ENCODE measurements around the gene CRY2.

CRY2 gene

DNA sequence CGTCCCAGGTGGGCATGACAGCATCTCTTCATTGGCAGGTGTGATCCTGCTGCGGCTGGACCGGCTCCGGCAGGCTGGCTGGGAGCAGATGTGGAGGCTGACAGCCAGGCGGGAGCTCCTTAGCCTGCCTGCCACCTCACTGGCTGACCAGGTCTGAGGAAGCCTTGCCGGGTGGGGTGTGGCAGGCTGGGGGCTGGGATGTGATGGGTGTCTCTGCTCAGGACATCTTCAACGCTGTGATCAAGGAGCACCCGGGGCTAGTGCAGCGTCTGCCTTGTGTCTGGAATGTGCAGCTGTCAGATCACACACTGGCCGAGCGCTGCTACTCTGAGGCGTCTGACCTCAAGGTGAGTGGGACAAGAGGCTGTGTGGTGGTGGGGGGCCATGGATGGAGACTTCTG lies 78.7 kb downstream of the CRY2 start:
- H3K36me3 ChIP-seq (ENCODE audit: control insufficient read depth, low read depth, low read length), result peaks cover 22% of the 10 kb centered on the region
- H3K9ac ChIP-seq (ENCODE audit: low read length), result no peak overlapping the region
- H3K27me3 ChIP-seq (ENCODE audit: control insufficient read depth, insufficient read depth, low read length), result peaks cover 9% of the 10 kb centered on the region
- H3K9me3 ChIP-seq (ENCODE audit: control insufficient read depth, low read depth, low read length), result no peaks in the 10 kb centered on the region
- peaks cover 5% of the 10 kb centered on the region for H3K4me1 ChIP-seq (ENCODE audit: control insufficient read depth, low read depth, low read length)
- H3K27ac ChIP-seq (ENCODE audit: low read length), result no peak overlapping the region
- no peak overlapping the region for H3K4me3 ChIP-seq (ENCODE audit: low read length)

GRCh38 chr11:45926536-45927331 lies 79.5 kb downstream of the CRY2 start:
- H3K27ac ChIP-seq (ENCODE audit: low read length), result no peak overlapping the region
- H3K36me3 ChIP-seq (ENCODE audit: control insufficient read depth, low read depth, low read length), result peaks cover 22% of the 10 kb centered on the region

GRCh38 chr11:45927332-45927683 lies 80.0 kb downstream of the CRY2 start:
- H3K27ac ChIP-seq (ENCODE audit: low read length), result no peak overlapping the region
- H3K27me3 ChIP-seq (ENCODE audit: control insufficient read depth, insufficient read depth, low read length), result peaks cover 5% of the 10 kb centered on the region
- no peak overlapping the region for H3K9ac ChIP-seq (ENCODE audit: low read length)
- H3K36me3 ChIP-seq (ENCODE audit: control insufficient read depth, low read depth, low read length), result peaks cover 22% of the 10 kb centered on the region
- no peak overlapping the region for H3K4me3 ChIP-seq (ENCODE audit: low read length)
- no peaks in the 10 kb centered on the region for H3K9me3 ChIP-seq (ENCODE audit: control insufficient read depth, low read depth, low read length)
- H3K4me1 ChIP-seq (ENCODE audit: control insufficient read depth, low read depth, low read length), result no peaks in the 10 kb centered on the region

More at GRCh38 chr11:45926536-45927331, 79.5 kb downstream of the CRY2 start:
- Histone ChIP-seq H3K4me3 (ENCODE audit: low read length) (no peak overlapping the region), H3K9me3 (ENCODE audit: control insufficient read depth, low read depth, low read length) (no peaks in the 10 kb centered on the region), H3K4me1 (ENCODE audit: control insufficient read depth, low read depth, low read length) (no peaks in the 10 kb centered on the region), H3K27me3 (ENCODE audit: control insufficient read depth, insufficient read depth, low read length) (peaks cover 5% of the 10 kb centered on the region), H3K9ac (ENCODE audit: low read length) (no peak overlapping the region)

DNA sequence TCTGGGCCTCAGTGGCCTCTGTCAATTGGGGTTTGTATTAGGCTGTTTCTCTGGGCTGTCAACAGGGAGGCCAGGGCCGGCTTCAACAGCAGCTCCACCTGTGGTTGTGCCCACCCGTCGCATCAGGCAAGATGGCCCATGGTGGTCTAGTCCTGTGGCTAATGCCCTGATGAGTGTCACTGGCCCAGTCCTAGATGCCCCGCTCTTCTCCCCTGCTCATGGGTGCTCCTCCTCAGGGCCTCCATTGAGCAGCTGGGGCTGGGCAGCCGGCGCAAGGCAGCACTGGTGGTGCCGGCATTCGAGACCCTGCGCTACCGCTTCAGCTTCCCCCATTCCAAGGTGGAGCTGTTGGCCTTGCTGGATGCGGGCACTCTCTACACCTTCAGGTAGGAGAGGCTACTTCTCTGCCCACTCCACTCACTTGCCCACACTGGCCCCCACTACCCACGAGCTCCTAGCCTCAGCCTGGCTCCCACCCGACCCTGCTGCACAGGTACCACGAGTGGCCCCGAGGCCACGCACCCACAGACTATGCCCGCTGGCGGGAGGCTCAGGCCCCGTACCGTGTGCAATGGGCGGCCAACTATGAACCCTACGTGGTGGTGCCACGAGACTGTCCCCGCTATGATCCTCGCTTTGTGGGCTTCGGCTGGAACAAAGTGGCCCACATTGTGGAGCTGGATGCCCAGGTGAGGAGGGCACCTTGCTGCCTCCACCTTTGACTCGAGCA lies 80.6 kb downstream of the CRY2 start:
- Histone ChIP-seq H3K9ac (ENCODE audit: low read length) (no peak overlapping the region), H3K27me3 (ENCODE audit: control insufficient read depth, insufficient read depth, low read length) (peaks cover 5% of the 10 kb centered on the region), H3K4me3 (ENCODE audit: low read length) (no peak overlapping the region), H3K27ac (ENCODE audit: low read length) (no peak overlapping the region), H3K4me1 (ENCODE audit: control insufficient read depth, low read depth, low read length) (no peaks in the 10 kb centered on the region), H3K36me3 (ENCODE audit: control insufficient read depth, low read depth, low read length) (peaks cover 23% of the 10 kb centered on the region), H3K9me3 (ENCODE audit: control insufficient read depth, low read depth, low read length) (no peaks in the 10 kb centered on the region)

- Histone ChIP-seq H3K27me3 (ENCODE audit: control insufficient read depth, insufficient read depth, low read length) (no peaks in the 10 kb centered on the region), H3K9me3 (ENCODE audit: control insufficient read depth, low read depth, low read length) (no peaks in the 10 kb centered on the region), H3K4me3 (ENCODE audit: low read length) (no peak overlapping the region), H3K36me3 (ENCODE audit: control insufficient read depth, low read depth, low read length) (peaks cover 31% of the 10 kb centered on the region), H3K27ac (ENCODE audit: low read length) (no peak overlapping the region), H3K9ac (ENCODE audit: low read length) (no peak overlapping the region), H3K4me1 (ENCODE audit: control insufficient read depth, low read depth, low read length) (no peaks in the 10 kb centered on the region)
Observed at GRCh38 chr11:45928535-45929215, 81.4 kb downstream of the CRY2 start.

DNA sequence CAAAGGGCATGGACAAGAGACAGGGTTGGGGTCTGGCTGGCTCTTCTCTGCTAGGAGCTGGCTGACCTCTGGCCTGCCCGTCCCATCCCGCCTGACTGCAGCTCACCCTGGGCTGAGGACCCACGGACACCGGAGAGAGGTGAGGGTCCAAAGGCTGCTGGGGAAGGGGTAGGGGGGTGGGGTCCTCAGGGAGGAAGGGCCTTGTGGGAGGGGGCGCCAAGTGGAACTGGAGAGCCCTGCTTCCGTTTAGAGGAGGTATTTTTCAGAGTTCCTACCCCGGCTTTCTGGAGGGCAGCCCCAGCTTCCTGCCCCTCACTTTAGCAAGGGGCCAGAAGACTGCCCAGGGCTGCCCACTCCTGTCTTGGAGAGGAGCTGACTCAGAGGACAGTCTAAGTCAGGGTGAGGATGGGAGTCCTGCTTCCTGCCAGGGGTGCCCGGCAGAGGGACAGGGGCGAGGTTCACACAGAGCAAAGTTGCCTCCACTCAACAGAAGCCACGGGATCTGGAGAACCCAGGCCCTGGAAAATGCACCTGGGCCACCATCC lies 82.3 kb downstream of the CRY2 start:
- Histone ChIP-seq H3K9ac (ENCODE audit: low read length) (no peak overlapping the region), H3K4me3 (ENCODE audit: low read length) (no peak overlapping the region), H3K9me3 (ENCODE audit: control insufficient read depth, low read depth, low read length) (no peaks in the 10 kb centered on the region), H3K4me1 (ENCODE audit: control insufficient read depth, low read depth, low read length) (no peaks in the 10 kb centered on the region), H3K27me3 (ENCODE audit: control insufficient read depth, insufficient read depth, low read length) (no peaks in the 10 kb centered on the region), H3K27ac (ENCODE audit: low read length) (no peak overlapping the region), H3K36me3 (ENCODE audit: control insufficient read depth, low read depth, low read length) (peaks cover 36% of the 10 kb centered on the region)

- Histone ChIP-seq H3K36me3 (ENCODE audit: control insufficient read depth, low read depth, low read length) (peaks cover 38% of the 10 kb centered on the region), H3K9ac (ENCODE audit: low read length) (no peak overlapping the region), H3K9me3 (ENCODE audit: control insufficient read depth, low read depth, low read length) (no peaks in the 10 kb centered on the region), H3K4me1 (ENCODE audit: control insufficient read depth, low read depth, low read length) (no peaks in the 10 kb centered on the region), H3K27ac (ENCODE audit: low read length) (no peak overlapping the region), H3K27me3 (ENCODE audit: control insufficient read depth, insufficient read depth, low read length) (no peaks in the 10 kb centered on the region), H3K4me3 (ENCODE audit: low read length) (no peak overlapping the region)
Observed at GRCh38 chr11:45930031-45930794, 82.9 kb downstream of the CRY2 start.

GRCh38 chr11:45930951-45931570 lies 83.8 kb downstream of the CRY2 start:
- H3K27ac ChIP-seq (ENCODE audit: low read length), result no peak overlapping the region
- H3K36me3 ChIP-seq (ENCODE audit: control insufficient read depth, low read depth, low read length), result peaks cover 46% of the 10 kb centered on the region
- H3K4me1 ChIP-seq (ENCODE audit: control insufficient read depth, low read depth, low read length), result no peaks in the 10 kb centered on the region
- no peaks in the 10 kb centered on the region for H3K27me3 ChIP-seq (ENCODE audit: control insufficient read depth, insufficient read depth, low read length)
- H3K9me3 ChIP-seq (ENCODE audit: control insufficient read depth, low read depth, low read length), result no peaks in the 10 kb centered on the region
- H3K9ac ChIP-seq (ENCODE audit: low read length), result no peak overlapping the region
- H3K4me3 ChIP-seq (ENCODE audit: low read length), result no peak overlapping the region

DNA sequence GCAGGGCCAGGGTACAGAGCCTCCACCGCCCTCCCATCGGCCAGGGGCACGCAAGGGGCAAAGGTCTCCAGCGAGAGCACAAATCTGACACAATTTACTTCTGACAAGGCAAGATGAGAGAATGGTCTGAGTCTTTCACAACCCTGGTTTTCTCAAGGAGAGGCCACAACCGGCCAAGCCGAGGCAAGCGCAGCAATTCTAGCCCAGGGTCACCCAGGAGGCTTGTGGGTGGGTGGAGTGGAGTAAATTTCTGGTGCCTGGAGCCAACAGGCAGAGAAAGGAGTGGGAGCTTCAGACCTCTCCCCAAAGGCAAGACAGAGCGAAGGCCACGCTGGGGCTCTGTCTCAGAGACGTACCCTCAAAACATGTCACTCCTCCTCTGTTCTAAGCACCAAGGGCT lies 84.5 kb downstream of the CRY2 start:
- peaks cover 46% of the 10 kb centered on the region for H3K36me3 ChIP-seq (ENCODE audit: control insufficient read depth, low read depth, low read length)
- no peaks in the 10 kb centered on the region for H3K4me1 ChIP-seq (ENCODE audit: control insufficient read depth, low read depth, low read length)
- H3K27ac ChIP-seq (ENCODE audit: low read length), result no peak overlapping the region
- no peaks in the 10 kb centered on the region for H3K27me3 ChIP-seq (ENCODE audit: control insufficient read depth, insufficient read depth, low read length)
- H3K4me3 ChIP-seq (ENCODE audit: low read length), result no peak overlapping the region
- H3K9ac ChIP-seq (ENCODE audit: low read length), result no peak overlapping the region
- H3K9me3 ChIP-seq (ENCODE audit: control insufficient read depth, low read depth, low read length), result no peaks in the 10 kb centered on the region

- H3K4me1 ChIP-seq (ENCODE audit: control insufficient read depth, low read depth, low read length), result no peaks in the 10 kb centered on the region
- no peaks in the 10 kb centered on the region for H3K27me3 ChIP-seq (ENCODE audit: control insufficient read depth, insufficient read depth, low read length)
- H3K36me3 ChIP-seq (ENCODE audit: control insufficient read depth, low read depth, low read length), result peaks cover 46% of the 10 kb centered on the region
- H3K9ac ChIP-seq (ENCODE audit: low read length), result no peak overlapping the region
- H3K27ac ChIP-seq (ENCODE audit: low read length), result no peak overlapping the region
- H3K9me3 ChIP-seq (ENCODE audit: control insufficient read depth, low read depth, low read length), result no peaks in the 10 kb centered on the region
- no peak overlapping the region for H3K4me3 ChIP-seq (ENCODE audit: low read length)
Observed at GRCh38 chr11:45932217-45932616, 84.9 kb downstream of the CRY2 start.
